H1 (cell line): ENCODE results near the gene PRIMA1. TPM values are rescaled to one million over a fixed set of nuclear protein-coding genes. Genes with fewer than 3 reads are reported as not detected.

Source experiments
- CTCF ChIA-PET: fragments of 300-600 bp; sonication (Branson Sonifier 250); formaldehyde crosslinking; loops from one replicate; lab custom pipeline; 2021; ENCODE audit not compliant: partially characterized antibody; lab: Charles Lee
- POLR2A ChIA-PET: fragments of 300-600 bp; sonication (Branson Sonifier 250); formaldehyde crosslinking; loops from one replicate; lab custom pipeline; 2021; ENCODE audit warnings: inconsistent platforms; ENCODE audit not compliant: partially characterized antibody; lab: Charles Lee
- DNase-seq, 2 experiments: peaks; one replicate each; pipeline versions ENCODE4 v3.0.0 to v3.0.0-alpha.2; 2010 to 2022; ENCODE audit warnings: low spot score in 2 of 2, low read depth in 1 of 2, mixed read lengths in 1 of 2
- FAIRE-seq: peaks from 2 replicates; lab custom pipeline; 2011; peaks lifted over from hg19 to GRCh38; lab: Jason Lieb, UNC
- H2AFZ ChIP-seq: 2 replicates; pipeline ENCODE4 v1.8.1; 2012; ENCODE audit warnings: low read length, inconsistent platforms
- H2AK5ac ChIP-seq: 2 replicates; pipeline ENCODE4 v1.6.1; 2013; ENCODE audit warnings: low read depth, low read length
- H2BK120ac ChIP-seq: replicated peaks from 2 replicates; pipeline ENCODE3; 2013; ENCODE audit warnings: low read depth, low read length, inconsistent platforms
- H2BK12ac ChIP-seq: 2 replicates; pipeline ENCODE4 v1.6.1; 2013; ENCODE audit warnings: low read depth, low read length
- H2BK15ac ChIP-seq: 2 replicates; pipeline ENCODE4 v1.6.1; 2013; ENCODE audit warnings: low read length
- H2BK20ac ChIP-seq: 2 replicates; pipeline ENCODE4 v1.6.1; 2013; ENCODE audit warnings: low read length
- H2BK5ac ChIP-seq: 2 replicates; pipeline ENCODE4 v1.6.1; 2013; ENCODE audit warnings: low read depth, low read length
- H3K14ac ChIP-seq: 2 replicates; pipeline ENCODE4 v1.6.1; 2013; ENCODE audit warnings: inconsistent platforms; ENCODE audit not compliant: insufficient read length
- H3K18ac ChIP-seq: 2 replicates; pipeline ENCODE4 v1.6.1; 2013; ENCODE audit warnings: low read length; ENCODE audit errors: extremely low read depth
- H3K23ac ChIP-seq: 2 replicates; pipeline ENCODE4 v1.6.1; 2013; ENCODE audit warnings: inconsistent platforms; ENCODE audit not compliant: insufficient read length
- H3K23me2 ChIP-seq: 2 replicates; pipeline ENCODE4 v1.6.1; 2013; ENCODE audit warnings: low read depth, low read length
- H3K27ac ChIP-seq: 2 replicates; pipeline ENCODE4 v1.6.1; 2011; ENCODE audit warnings: low read depth, low read length, inconsistent platforms
- H3K27me3 ChIP-seq, 4 experiments: replicated peaks in 1 of 4; 1 replicate in 1 of 4; 2 replicates in 3 of 4; pipeline versions ENCODE4 v1.6.1 to v1.8.1; 2011 to 2013; ENCODE audit warnings: low read length in 3 of 4, mild to moderate bottlenecking in 3 of 4, inconsistent platforms in 2 of 4, mixed read lengths in 2 of 4, moderate library complexity in 1 of 4; ENCODE audit not compliant: control insufficient read depth in 3 of 4, insufficient read depth in 3 of 4; ENCODE audit errors: extremely low read depth in 1 of 4
- H3K36me3 ChIP-seq, 4 experiments: 2 replicates each; pipeline versions ENCODE4 v1.6.1 to v1.8.1; 2011 to 2013; ENCODE audit warnings: mild to moderate bottlenecking in 4 of 4, low read length in 3 of 4, moderate library complexity in 2 of 4, control low read depth in 1 of 4, inconsistent platforms in 1 of 4; ENCODE audit not compliant: insufficient read depth in 4 of 4, control insufficient read depth in 2 of 4
- H3K4ac ChIP-seq: replicated peaks from 2 replicates; pipeline ENCODE3; 2013; ENCODE audit warnings: low read length, low read depth, mixed read lengths, inconsistent platforms; ENCODE audit not compliant: insufficient read length
- H3K4me1 ChIP-seq, 4 experiments: replicated peaks in 1 of 4; 1 replicate in 1 of 4; 2 replicates in 3 of 4; pipeline versions ENCODE4 v1.6.1 to v1.8.1; 2011 to 2013; ENCODE audit warnings: low read length in 3 of 4, inconsistent platforms in 2 of 4, mixed read lengths in 1 of 4; ENCODE audit not compliant: insufficient read depth in 4 of 4, control insufficient read depth in 3 of 4
- H3K4me2 ChIP-seq, 2 experiments: 2 replicates each; pipeline versions ENCODE4 v1.6.1 to v1.8.1; 2011 to 2013; ENCODE audit warnings: low read depth in 2 of 2, low read length in 2 of 2, control low read depth in 1 of 2, inconsistent platforms in 1 of 2, mild to moderate bottlenecking in 1 of 2; ENCODE audit not compliant: insufficient read depth in 1 of 2
- H3K4me3 ChIP-seq, 4 experiments: fragments of 200-600, 300-600 bp in 1 of 4; sonication (generic), shearing (Covaris generic), sonication (Bioruptor Twin) in 1 of 4; 2 replicates each; pipeline versions ENCODE4 v1.5.1 to v1.8.1; 2011 to 2016; ENCODE audit warnings: low read length in 4 of 4, low read depth in 3 of 4, control low read depth in 2 of 4, inconsistent platforms in 2 of 4, mild to moderate bottlenecking in 2 of 4, mixed read lengths in 1 of 4, moderate library complexity in 1 of 4; ENCODE audit not compliant: insufficient read depth in 2 of 4; ENCODE audit errors: extremely low read depth in 1 of 4
- H3K56ac ChIP-seq: replicated peaks from 2 replicates; pipeline ENCODE3; 2013; ENCODE audit warnings: low read depth, mild to moderate bottlenecking, mixed read lengths, low read length, inconsistent platforms; ENCODE audit not compliant: insufficient read length
- H3K79me1 ChIP-seq: 2 replicates; pipeline ENCODE4 v1.6.1; 2013; ENCODE audit warnings: low read depth, low read length, control low read depth
- H3K79me2 ChIP-seq, 2 experiments: 2 replicates each; pipeline versions ENCODE4 v1.6.1 to v1.8.1; 2012 to 2013; ENCODE audit warnings: low read length in 2 of 2, mild to moderate bottlenecking in 2 of 2, inconsistent platforms in 1 of 2; ENCODE audit not compliant: insufficient read depth in 2 of 2, control insufficient read depth in 1 of 2
- H3K9ac ChIP-seq, 4 experiments: replicated peaks in 1 of 4; 1 replicate in 1 of 4; 2 replicates in 3 of 4; pipeline versions ENCODE4 v1.6.1 to v1.8.1; 2011 to 2013; ENCODE audit warnings: low read depth in 3 of 4, low read length in 3 of 4, control low read depth in 2 of 4, mild to moderate bottlenecking in 2 of 4, moderate library complexity in 2 of 4, inconsistent platforms in 1 of 4; ENCODE audit errors: extremely low read depth in 1 of 4
- H3K9me3 ChIP-seq, 2 experiments: 2 replicates each; pipeline versions ENCODE4 v1.6.1 to v1.8.1; 2012 to 2013; ENCODE audit warnings: mild to moderate bottlenecking in 2 of 2, moderate library complexity in 2 of 2, control low read depth in 1 of 2, inconsistent platforms in 1 of 2, low read depth in 1 of 2, low read length in 1 of 2, mixed read lengths in 1 of 2; ENCODE audit not compliant: insufficient read depth in 2 of 2
- H4K20me1 ChIP-seq, 2 experiments: replicated peaks in 1 of 2; 2 replicates each; pipeline versions ENCODE3 to v1.8.1; 2011 to 2013; ENCODE audit warnings: inconsistent platforms in 2 of 2, low read length in 2 of 2, mild to moderate bottlenecking in 1 of 2; ENCODE audit not compliant: insufficient read depth in 2 of 2, control insufficient read depth in 1 of 2
- H4K5ac ChIP-seq: 2 replicates; pipeline ENCODE4 v1.6.1; 2013; ENCODE audit warnings: low read length, low read depth, mixed read lengths, inconsistent platforms; ENCODE audit not compliant: insufficient read length
- H4K8ac ChIP-seq: 2 replicates; pipeline ENCODE4 v1.8.0; 2013; ENCODE audit warnings: mild to moderate bottlenecking, moderate library complexity, low read length, inconsistent platforms; ENCODE audit not compliant: insufficient read depth; ENCODE audit errors: extremely low read depth
- H4K91ac ChIP-seq: replicated peaks from 2 replicates; pipeline ENCODE3; 2013; ENCODE audit warnings: low read length, mixed read lengths, inconsistent platforms; ENCODE audit not compliant: insufficient read length
- ASH2L ChIP-seq: fragments of 200-600, 300-600 bp; sonication (generic); IDR thresholded peaks from one replicate; pipeline ENCODE4 v1.7.1; 2017; ENCODE audit warnings: low read length
- WGBS, 2 experiments: shearing (Covaris generic) in 1 of 2; methylation state at CpG; one replicate each; pipeline versions ENCODE4 v1.1.6 to v1.1.7; 2013 to 2015; ENCODE audit warnings: low lambda C conversion rate in 2 of 2, mixed read lengths in 2 of 2, inconsistent platforms in 1 of 2, low coverage in 1 of 2, missing lambda C conversion rate in 1 of 2; ENCODE audit not compliant: insufficient replicate concordance in 2 of 2, insufficient coverage in 1 of 2, insufficient read length in 1 of 2; ENCODE audit errors: extremely low coverage in 1 of 2, missing lambda C conversion rate in 1 of 2; 5-methylcytosine and 5-hydroxymethylcytosine counted together
- polyA plus RNA-seq, 7 experiments: library from polyadenylated mRNA; depleted of rRNA in 3 of 7; stranded (reverse) in 5 of 7; unstranded in 2 of 7; fragments of >200 nt in 5 of 7; fragments of 200-250 nt in 2 of 7; gene quantifications; 1 replicate in 5 of 7; 2 replicates in 1 of 7; 4 replicates in 1 of 7; pipeline versions ENCODE4 v1.2.1 to v1.2.3, GENCODE V29; 2011 to 2013; ENCODE audit warnings: missing spikeins in 2 of 7, mixed read lengths in 2 of 7
- total RNA-seq: library from RNA; stranded (reverse); fragmentation: NEBNext Ultra II Directional; extraction: Animal tissue kit (Norgen Biotek cat#: 25700); gene quantifications from 2 replicates; pipeline ENCODE4 v1.2.1, GENCODE V29; 2021
- TF ChIP-seq, protein P1 (sequence below): IDR thresholded peaks from 2 replicates; pipeline ENCODE4 v1.6.1; 2012; ENCODE audit warnings: low read length, inconsistent platforms

Gene PRIMA1
- total and polyA plus RNA-seq, 2 of the 8 experiments (the other 6 are each of a cell fraction or from before 2014, with no cell fraction given) = 2.8 to 4.5 TPM

DNA sequence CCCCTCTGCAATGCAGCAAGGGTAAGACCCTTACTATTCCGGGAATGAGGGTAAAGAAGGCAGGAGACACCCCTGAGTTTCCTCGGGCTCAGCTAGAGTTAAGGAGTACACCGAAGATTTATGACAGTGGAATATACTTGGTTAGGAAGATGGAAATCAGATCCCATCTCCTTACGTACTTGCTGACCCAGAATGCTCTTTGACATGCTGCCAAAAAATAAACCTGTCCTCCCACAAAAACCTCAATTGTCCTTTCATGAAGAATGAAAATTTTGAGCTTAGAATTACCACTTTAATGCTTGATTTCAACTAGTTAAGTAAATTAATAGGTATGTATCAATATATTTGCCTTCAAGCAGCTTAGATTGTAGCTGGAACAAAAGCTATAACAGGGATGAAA lies 99.5 kb downstream of the PRIMA1 start:
- Histone ChIP-seq H3K27me3 (no peaks in the 10 kb centered on the region), H2BK20ac (peak overlapping the region; percentile 49), H3K18ac (peak overlapping the region; percentile 80), H2BK15ac (no peak overlapping the region; the same call in 1 of the 2 replicates), H3K23ac (no peak overlapping the region), H4K8ac (no peak overlapping the region), H3K36me3 (no peaks in the 10 kb centered on the region), H2BK120ac (peak overlapping the region; percentile 7), H3K14ac (no peak overlapping the region), H2AFZ (no peak overlapping the region), H3K9ac (peak overlapping the region in 1 of 4 experiments; percentile 33; a peak in 1 of 7 replicates), H3K9me3 (no peaks in the 10 kb centered on the region), H4K5ac (peak overlapping the region; percentile 39), H3K4me3 (peak overlapping the region in 2 of 4 experiments; percentile 16 to 23; a peak in 2 of 8 replicates), H3K23me2 (peaks cover 5% of the 10 kb centered on the region), H3K56ac (no peak overlapping the region), H3K4me1 (peaks cover 8 to 42% (median 22%) of the 10 kb centered on the region in 4 experiments), H4K91ac (peak overlapping the region; percentile 86), H3K27ac (peak overlapping the region; percentile 81), H3K79me1 (no peaks in the 10 kb centered on the region), H2BK12ac (peak overlapping the region; percentile 95), H3K79me2 (no peaks in the 10 kb centered on the region; a peak in 1 of 4 replicates), H2BK5ac (peak overlapping the region; percentile 88; the same call in 1 of the 2 replicates), H3K4me2 (peak overlapping the region; percentile 57 to 68), H3K4ac (peak overlapping the region; percentile 16), H4K20me1 (no peaks in the 10 kb centered on the region), H2AK5ac (peak overlapping the region; percentile 79)
- 71% methylated on average over 4 of the region's 4 CpGs; no CpG with 5 or more reads in 1 of the 2 experiments for WGBS, 2 experiments
- DNase-seq (no peak), FAIRE-seq (peak; percentile 60)
- ChIA-PET POLR2A (interaction anchor here (1.0 to 1.9 kb wide), 4 partner anchors 11 to 38 kb away, joined by 3 to 7 read pairs (median 4); no protein-coding TSS in a partner anchor), CTCF (interaction anchor here (0.7 to 4.4 kb wide), 13 partner anchors 8 to 218 kb away, joined by 3 to 47 read pairs (median 5); no protein-coding TSS in a partner anchor)
- no peak for TF ChIP-seq ASH2L
- TF ChIP-seq, protein P1, sequence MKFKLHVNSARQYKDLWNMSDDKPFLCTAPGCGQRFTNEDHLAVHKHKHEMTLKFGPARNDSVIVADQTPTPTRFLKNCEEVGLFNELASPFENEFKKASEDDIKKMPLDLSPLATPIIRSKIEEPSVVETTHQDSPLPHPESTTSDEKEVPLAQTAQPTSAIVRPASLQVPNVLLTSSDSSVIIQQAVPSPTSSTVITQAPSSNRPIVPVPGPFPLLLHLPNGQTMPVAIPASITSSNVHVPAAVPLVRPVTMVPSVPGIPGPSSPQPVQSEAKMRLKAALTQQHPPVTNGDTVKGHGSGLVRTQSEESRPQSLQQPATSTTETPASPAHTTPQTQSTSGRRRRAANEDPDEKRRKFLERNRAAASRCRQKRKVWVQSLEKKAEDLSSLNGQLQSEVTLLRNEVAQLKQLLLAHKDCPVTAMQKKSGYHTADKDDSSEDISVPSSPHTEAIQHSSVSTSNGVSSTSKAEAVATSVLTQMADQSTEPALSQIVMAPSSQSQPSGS = no peak
